Left ventricle myocardium inferior (tissue), 1 donor: Measurements from ENCODE around the gene FBXO31. TPM values are rescaled to one million over a fixed set of nuclear protein-coding genes. Genes with fewer than 3 reads are reported as not detected.
"Not testable (repeated sequence)": the region's sequence is repeated elsewhere in the genome, so short reads cannot be mapped to it uniquely, and the experiment has no call there.

Experiments used
- DNase-seq: peaks from one replicate; pipeline ENCODE4 v3.0.0-alpha.2; 2020
- H3K27ac ChIP-seq: fragments of 200-600 bp; replicated peaks from 2 replicates; pipeline ENCODE4 v1.8.0; 2021
- H3K27me3 ChIP-seq: fragments of 200-600 bp; 2 replicates; pipeline ENCODE4 v1.8.0; 2021; ENCODE audit warnings: low read depth
- H3K36me3 ChIP-seq: fragments of 200-600 bp; 2 replicates; pipeline ENCODE4 v1.8.0; 2021
- H3K4me1 ChIP-seq: fragments of 200-600 bp; 2 replicates; pipeline ENCODE4 v1.8.0; 2021
- H3K4me3 ChIP-seq: fragments of 200-600 bp; 2 replicates; pipeline ENCODE4 v1.8.0; 2021; ENCODE audit warnings: mild to moderate bottlenecking, moderate library complexity
- H3K9me3 ChIP-seq: fragments of 200-600 bp; replicated peaks from 2 replicates; pipeline ENCODE4 v1.8.0; 2021
- CTCF ChIP-seq: fragments of 200-600 bp; IDR thresholded peaks from 2 replicates; pipeline ENCODE4 v1.8.0; 2021; ENCODE audit warnings: antibody characterized with exemption, mild to moderate bottlenecking, borderline replicate concordance
- intact Hi-C: fragments of 100-400 bp; cut with micrococcal nuclease; formaldehyde crosslinking; loops from one replicate; pipeline ENCODE4 v1.11.0; 2022
- total RNA-seq: library from RNA; stranded (reverse); fragmentation: NEBNext Ultra II Directional; extraction: Animal tissue kit (Norgen Biotek cat#: 25700); gene quantifications from one replicate; pipeline ENCODE4 v1.2.1, GENCODE V29; 2021
- donor health status: DM: no; HTN: yes; CAD: no; lungs with severe emphysema.

The FBXO31 gene
- total RNA-seq, 1 donor from 2014 or later, result 74.5 TPM

- no peak overlapping the region for H3K27ac ChIP-seq
- intact Hi-C loops, result no loop called here
- no peaks in the 10 kb centered on the region for H3K27me3 ChIP-seq
- H3K4me3 ChIP-seq, result no peak overlapping the region
- DNase-seq, result no peak
- peaks cover 16% of the 10 kb centered on the region for H3K4me1 ChIP-seq
- no peak for TF ChIP-seq CTCF
- H3K36me3 ChIP-seq, result peaks cover 74% of the 10 kb centered on the region
- H3K9me3 ChIP-seq, result no peaks in the 10 kb centered on the region
These were observed 43.4 kb downstream of the FBXO31 start for GRCh38 chr16:87340198-87340597.

DNA sequence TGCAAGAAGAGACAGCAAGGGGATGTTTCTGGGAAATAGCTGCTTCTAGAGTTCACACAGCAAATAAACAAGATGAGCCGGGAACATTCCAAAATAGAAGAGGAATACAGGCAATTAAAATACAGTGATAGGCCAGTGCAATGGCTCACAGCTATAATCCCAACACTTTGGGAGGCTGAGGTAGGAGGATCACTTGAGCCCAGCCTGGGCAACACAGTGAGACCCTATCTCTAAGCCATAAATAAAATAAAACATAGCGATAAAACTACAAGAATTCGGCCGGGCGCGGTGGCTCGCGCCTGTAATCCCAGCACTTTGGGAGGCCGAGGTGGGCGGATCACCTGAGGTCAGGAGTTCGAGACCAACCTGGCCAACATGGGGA lies 43.9 kb downstream of the FBXO31 start:
- H3K27ac ChIP-seq, DNase-seq, H3K4me3 ChIP-seq, intact Hi-C loops, H3K27me3 ChIP-seq, H3K9me3 ChIP-seq: not testable (repeated sequence)
- H3K4me1 ChIP-seq, result peaks cover 11% of the 10 kb centered on the region
- peaks cover 78% of the 10 kb centered on the region for H3K36me3 ChIP-seq

GRCh38 chr16:87339086-87339723 lies 44.4 kb downstream of the FBXO31 start:
- H3K36me3 ChIP-seq, result peaks cover 81% of the 10 kb centered on the region
- intact Hi-C loops, result no loop called here
- DNase-seq, result no peak
- peaks cover 6% of the 10 kb centered on the region for H3K4me1 ChIP-seq
- H3K4me3 ChIP-seq, result no peak overlapping the region
- no peak for TF ChIP-seq CTCF
- no peak overlapping the region for H3K27ac ChIP-seq
- H3K27me3 ChIP-seq, result no peaks in the 10 kb centered on the region
- no peaks in the 10 kb centered on the region for H3K9me3 ChIP-seq

DNA sequence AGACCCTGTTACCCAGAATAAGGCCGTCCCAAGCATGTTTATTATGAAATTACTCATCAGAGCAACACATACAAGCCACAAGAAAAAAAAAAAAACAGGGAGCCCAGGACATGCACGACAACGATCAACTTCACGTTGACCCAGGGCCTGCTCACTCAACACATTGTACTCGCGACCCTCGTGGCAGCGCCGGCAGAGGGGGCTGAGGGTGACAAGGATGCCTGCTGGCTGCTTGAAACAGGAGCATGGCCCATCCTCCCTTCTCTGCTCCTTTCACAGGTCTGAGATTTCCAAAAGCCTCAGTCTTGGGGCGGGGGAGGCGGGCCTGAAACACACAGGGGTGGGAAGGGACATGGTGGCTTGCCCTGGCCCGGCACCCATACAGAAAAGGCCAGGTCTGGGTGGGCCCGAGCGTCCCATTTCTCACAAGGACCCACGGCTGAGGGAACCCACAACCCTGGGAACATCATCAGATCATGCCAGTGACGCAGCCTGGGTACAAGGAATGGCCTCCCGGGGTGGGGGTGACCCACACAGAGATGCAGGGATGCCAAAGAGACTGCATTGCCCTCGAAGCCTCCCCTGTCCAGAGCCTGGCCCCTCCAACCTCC lies 45.3 kb downstream of the FBXO31 start:
- TF ChIP-seq CTCF, result no peak
- H3K9me3 ChIP-seq, result no peaks in the 10 kb centered on the region
- no peak overlapping the region for H3K4me3 ChIP-seq
- no peak overlapping the region for H3K27ac ChIP-seq
- no peaks in the 10 kb centered on the region for H3K4me1 ChIP-seq
- DNase-seq, result no peak
- intact Hi-C loops, result no loop called here
- no peaks in the 10 kb centered on the region for H3K27me3 ChIP-seq
- H3K36me3 ChIP-seq, result peaks cover 81% of the 10 kb centered on the region

GRCh38 chr16:87337262-87337771 lies 46.3 kb downstream of the FBXO31 start:
- H3K4me1 ChIP-seq, result no peaks in the 10 kb centered on the region
- TF ChIP-seq CTCF, result no peak
- H3K27me3 ChIP-seq, result no peaks in the 10 kb centered on the region
- H3K9me3 ChIP-seq, result no peaks in the 10 kb centered on the region
- no peak overlapping the region for H3K27ac ChIP-seq
- H3K36me3 ChIP-seq, result peaks cover 78% of the 10 kb centered on the region
- H3K4me3 ChIP-seq, result no peak overlapping the region
- intact Hi-C loops, result no loop called here
- DNase-seq, result no peak
